VCaP (cell line): ENCODE results near the gene TENM4.
"Not testable (repeated sequence)": the region's sequence is repeated elsewhere in the genome, so short reads cannot be mapped to it uniquely, and the experiment has no call there.

Source experiments
- H3K27ac ChIP-seq: fragments of 450-650 bp; 2 replicates; pipeline ENCODE4 v1.5.1; 2017
- TF ChIP-seq, protein P1 (sequence below): fragments of 450-650 bp; conservative IDR thresholded peaks from 2 replicates; pipeline ENCODE4 v1.5.1; 2017; ENCODE audit warnings: mild to moderate bottlenecking, moderate library complexity

TENM4 gene

DNA sequence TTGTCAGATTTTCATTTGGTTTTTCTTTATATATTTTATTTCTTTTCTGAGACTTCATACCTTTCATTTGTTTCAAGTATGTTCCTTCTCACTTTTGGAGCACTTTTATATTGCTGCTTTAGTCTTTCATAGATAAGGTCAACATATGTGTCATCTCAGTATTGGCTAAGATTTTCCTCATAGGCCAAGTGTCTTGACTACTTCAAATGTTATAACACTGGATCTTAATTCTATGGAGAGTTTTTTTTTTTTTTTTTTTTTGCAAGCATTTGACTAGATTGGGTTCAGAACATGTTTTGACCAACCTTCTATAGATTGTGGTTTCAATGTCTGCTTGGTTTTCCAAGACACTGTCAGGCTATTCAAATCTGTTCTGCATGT lies 797.2 kb downstream of the TENM4 start:
- H3K27ac ChIP-seq: no peak overlapping the region
- TF ChIP-seq, protein P1, sequence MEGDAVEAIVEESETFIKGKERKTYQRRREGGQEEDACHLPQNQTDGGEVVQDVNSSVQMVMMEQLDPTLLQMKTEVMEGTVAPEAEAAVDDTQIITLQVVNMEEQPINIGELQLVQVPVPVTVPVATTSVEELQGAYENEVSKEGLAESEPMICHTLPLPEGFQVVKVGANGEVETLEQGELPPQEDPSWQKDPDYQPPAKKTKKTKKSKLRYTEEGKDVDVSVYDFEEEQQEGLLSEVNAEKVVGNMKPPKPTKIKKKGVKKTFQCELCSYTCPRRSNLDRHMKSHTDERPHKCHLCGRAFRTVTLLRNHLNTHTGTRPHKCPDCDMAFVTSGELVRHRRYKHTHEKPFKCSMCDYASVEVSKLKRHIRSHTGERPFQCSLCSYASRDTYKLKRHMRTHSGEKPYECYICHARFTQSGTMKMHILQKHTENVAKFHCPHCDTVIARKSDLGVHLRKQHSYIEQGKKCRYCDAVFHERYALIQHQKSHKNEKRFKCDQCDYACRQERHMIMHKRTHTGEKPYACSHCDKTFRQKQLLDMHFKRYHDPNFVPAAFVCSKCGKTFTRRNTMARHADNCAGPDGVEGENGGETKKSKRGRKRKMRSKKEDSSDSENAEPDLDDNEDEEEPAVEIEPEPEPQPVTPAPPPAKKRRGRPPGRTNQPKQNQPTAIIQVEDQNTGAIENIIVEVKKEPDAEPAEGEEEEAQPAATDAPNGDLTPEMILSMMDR: no peak

DNA sequence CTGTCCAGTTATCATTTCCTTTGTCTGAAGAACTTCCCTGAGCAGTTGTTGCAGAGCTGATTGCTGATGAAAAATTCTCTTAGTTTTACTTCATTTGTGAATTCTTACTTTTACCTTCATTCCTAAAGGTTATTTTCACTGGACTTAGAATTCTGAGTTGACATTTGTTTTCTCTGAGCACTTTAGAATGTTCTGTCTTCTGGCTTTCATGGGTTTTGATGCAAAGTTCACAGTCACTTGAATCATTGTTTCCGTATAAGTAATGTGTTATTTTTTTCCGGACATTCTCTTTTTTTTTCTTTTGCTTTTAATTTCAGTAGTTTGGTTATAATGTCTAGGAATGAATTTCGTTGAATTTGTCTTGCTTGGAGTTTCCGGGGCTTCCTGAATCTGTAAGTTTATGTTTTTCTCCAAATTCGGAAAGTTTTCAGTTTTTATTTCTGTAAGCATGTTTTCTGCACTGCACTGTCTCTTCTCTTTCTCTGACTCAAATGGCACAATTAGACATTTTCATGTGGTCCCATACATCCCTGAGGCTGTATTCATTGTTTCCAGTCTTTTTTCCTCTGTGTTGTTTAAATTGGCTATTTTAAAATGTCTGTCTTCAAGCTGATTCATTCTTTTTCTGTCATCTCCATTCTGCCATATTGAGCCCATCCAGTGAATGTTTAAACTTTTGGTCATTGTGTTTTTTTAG lies 797.7 kb downstream of the TENM4 start:
- H3K27ac ChIP-seq: no peak overlapping the region
- TF ChIP-seq, protein P1: no peak

GRCh38 chr11:78641541-78641940 lies 799.3 kb downstream of the TENM4 start:
- TF ChIP-seq, protein P1: no peak

GRCh38 chr11:78638704-78639380 lies 802.0 kb downstream of the TENM4 start:
- TF ChIP-seq, protein P1: no peak
- H3K27ac ChIP-seq: no peak overlapping the region

More at GRCh38 chr11:78641541-78641940, 799.3 kb downstream of the TENM4 start:
- H3K27ac ChIP-seq: no peak overlapping the region

GRCh38 chr11:78637527-78637926 lies 803.3 kb downstream of the TENM4 start:
- H3K27ac ChIP-seq: not testable (repeated sequence)

- TF ChIP-seq, protein P1: no peak
- H3K27ac ChIP-seq: no peak overlapping the region
These were observed 804.9 kb downstream of the TENM4 start for GRCh38 chr11:78635814-78636506.

GRCh38 chr11:78633516-78634310 lies 807.1 kb downstream of the TENM4 start:
- TF ChIP-seq, protein P1: no peak
- H3K27ac ChIP-seq: no peak overlapping the region
